Neural cell (in vitro differentiated cells): Measurements from ENCODE around the gene PLCB1. TPM values are rescaled to one million over a fixed set of nuclear protein-coding genes. Genes with fewer than 3 reads are reported as not detected.

ENCODE experiments used
- H2AFZ ChIP-seq: fragments of 200-600, 300-800 bp; sonication (generic), shearing (Covaris generic); 2 replicates; pipeline ENCODE4 v1.6.0; 2014; ENCODE audit warnings: low read depth, mild to moderate bottlenecking, antibody characterized with exemption, low read length, moderate library complexity
- H3F3A ChIP-seq: fragments of 200-600 bp; shearing (Covaris generic); 2 replicates; pipeline ENCODE4 v1.6.1; 2016; ENCODE audit warnings: mild to moderate bottlenecking, moderate library complexity, mixed read lengths, antibody characterized with exemption, low read length; ENCODE audit not compliant: insufficient read depth, poor library complexity, severe bottlenecking
- H3K27ac ChIP-seq: fragments of 200-600, 300-800 bp; sonication (generic), shearing (Covaris generic); 2 replicates; pipeline ENCODE4 v1.5.1; 2014; ENCODE audit warnings: mild to moderate bottlenecking, low read length, moderate library complexity
- H3K27me3 ChIP-seq: fragments of 300-800, 200-600 bp; sonication (generic), shearing (Covaris generic); 2 replicates; pipeline ENCODE4 v1.6.0; 2014; ENCODE audit warnings: mild to moderate bottlenecking, low read depth, low read length, moderate library complexity; ENCODE audit not compliant: insufficient read depth
- H3K36me3 ChIP-seq: fragments of 300-800, 200-600 bp; sonication (generic), shearing (Covaris generic); 2 replicates; pipeline ENCODE4 v1.5.1; 2014; ENCODE audit warnings: mild to moderate bottlenecking, antibody characterized with exemption, low read length, moderate library complexity; ENCODE audit not compliant: insufficient read depth
- H3K4me2 ChIP-seq: fragments of 300-800, 200-600 bp; sonication (generic), shearing (Covaris generic); 2 replicates; pipeline ENCODE4 v1.6.0; 2014; ENCODE audit warnings: mild to moderate bottlenecking, low read length
- H3K4me3 ChIP-seq: fragments of 300-800, 200-600 bp; sonication (generic), shearing (Covaris generic); 2 replicates; pipeline ENCODE4 v1.5.1; 2014; ENCODE audit warnings: mild to moderate bottlenecking, low read length, moderate library complexity
- H3K79me2 ChIP-seq: fragments of 200-600 bp; shearing (Covaris generic); replicated peaks from 2 replicates; pipeline ENCODE4 v1.6.0; 2014; ENCODE audit warnings: mild to moderate bottlenecking, low read length, moderate library complexity; ENCODE audit not compliant: insufficient read depth
- H3K9ac ChIP-seq: fragments of 300-800, 200-600 bp; sonication (generic), shearing (Covaris generic); 2 replicates; pipeline ENCODE4 v1.6.1; 2016; ENCODE audit warnings: mild to moderate bottlenecking, low read length, mixed read lengths
- H3K9me2 ChIP-seq: fragments of 200-600 bp; shearing (Covaris generic); 2 replicates; pipeline ENCODE4 v1.6.1; 2016; ENCODE audit warnings: mild to moderate bottlenecking, low read length, mixed read lengths; ENCODE audit not compliant: insufficient read depth
- H3K9me3 ChIP-seq: fragments of 200-600, 300-800 bp; sonication (generic), shearing (Covaris generic); 2 replicates; pipeline ENCODE4 v1.6.1; 2016; ENCODE audit warnings: mild to moderate bottlenecking, mixed run types, low read length, moderate library complexity, mixed read lengths
- H4K20me1 ChIP-seq: fragments of 200-600 bp; shearing (Covaris generic); 2 replicates; pipeline ENCODE4 v1.6.1; 2016; ENCODE audit warnings: mild to moderate bottlenecking, mixed run types; ENCODE audit not compliant: insufficient read depth
- EP300 ChIP-seq: fragments of 450-650 bp; conservative IDR thresholded peaks from 2 replicates; pipeline ENCODE4 v1.6.1; 2014; ENCODE audit warnings: antibody characterized with exemption, mild to moderate bottlenecking, moderate library complexity; ENCODE audit not compliant: poor library complexity, severe bottlenecking
- EZH2 ChIP-seq: fragments of 200-600, 300-800 bp; shearing (Covaris generic), sonication (generic); IDR thresholded peaks from 2 replicates; pipeline ENCODE4 v1.6.1; 2014; ENCODE audit warnings: antibody characterized with exemption, low read length, borderline replicate concordance, mild to moderate bottlenecking; ENCODE audit not compliant: insufficient read depth, poor library complexity, severe bottlenecking
- MXI1 ChIP-seq: fragments of 450-650 bp; conservative IDR thresholded peaks from 2 replicates; pipeline ENCODE4 v1.6.1; 2014; ENCODE audit warnings: antibody characterized with exemption, mild to moderate bottlenecking; ENCODE audit not compliant: poor library complexity, severe bottlenecking
- POLR2AphosphoS5 ChIP-seq: IDR thresholded peaks from 2 replicates; pipeline ENCODE4 v1.6.1; 2012
- RAD21 ChIP-seq: fragments of 450-650 bp; conservative IDR thresholded peaks from 2 replicates; pipeline ENCODE4 v1.6.1; 2014; ENCODE audit warnings: antibody characterized with exemption, mild to moderate bottlenecking, moderate library complexity
- SMC3 ChIP-seq: fragments of 450-650 bp; conservative IDR thresholded peaks from 2 replicates; pipeline ENCODE4 v1.6.1; 2014; ENCODE audit warnings: antibody characterized with exemption, mild to moderate bottlenecking, moderate library complexity; ENCODE audit not compliant: poor library complexity
- TAF1 ChIP-seq: IDR thresholded peaks from 2 replicates; pipeline ENCODE4 v1.6.1; 2012; ENCODE audit warnings: low read depth
- polyA plus RNA-seq: library from polyadenylated mRNA; depleted of rRNA; stranded (reverse); fragments of >200 nt; gene quantifications from 2 replicates; pipeline ENCODE4 v1.2.3, GENCODE V29; 2014
- TF ChIP-seq, protein P1 (sequence below): fragments of 450-650 bp; IDR thresholded peaks from 2 replicates; pipeline ENCODE4 v1.5.1; 2014; ENCODE audit warnings: antibody characterized with exemption, mild to moderate bottlenecking, moderate library complexity; ENCODE audit not compliant: poor library complexity, severe bottlenecking
- TF ChIP-seq, protein P2 (sequence below): IDR thresholded peaks from 2 replicates; pipeline ENCODE4 v1.6.1; 2012; ENCODE audit warnings: borderline replicate concordance

The PLCB1 gene
- polyA plus RNA-seq, 1 donor from 2014 or later = 11.4 TPM

DNA sequence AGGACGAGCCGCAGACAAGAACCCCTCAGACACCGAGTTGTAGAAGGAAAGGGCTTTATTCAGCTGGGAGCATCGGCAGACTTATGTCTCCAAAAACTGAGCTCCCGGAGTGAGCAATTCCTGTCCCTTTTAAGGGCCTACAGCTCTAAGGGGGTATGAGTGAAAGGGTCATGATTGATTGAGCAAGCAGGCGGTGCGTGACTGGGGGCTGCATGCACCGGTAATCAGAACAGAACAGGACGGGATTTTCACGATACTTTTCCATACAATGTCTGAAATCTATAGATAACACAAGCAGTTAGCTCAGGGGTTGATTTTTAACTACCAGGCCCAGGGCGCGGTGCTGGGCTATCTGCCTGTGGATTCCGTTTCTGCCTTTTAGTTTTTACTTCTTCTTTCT, 710.5 kb downstream of the PLCB1 start:
- Histone ChIP-seq H3K9ac (no peak overlapping the region), H3K27me3 (no peaks in the 10 kb centered on the region), H3K4me2 (no peak overlapping the region), H3K27ac (no peak overlapping the region), H3K4me3 (no peak overlapping the region), H4K20me1 (no peaks in the 10 kb centered on the region), H3K9me3 (no peaks in the 10 kb centered on the region), H2AFZ (no peak overlapping the region), H3K79me2 (no peaks in the 10 kb centered on the region), H3K9me2 (no peaks in the 10 kb centered on the region), H3F3A (no peaks in the 10 kb centered on the region), H3K36me3 (no peaks in the 10 kb centered on the region)
- no peak for TF ChIP-seq EZH2

DNA sequence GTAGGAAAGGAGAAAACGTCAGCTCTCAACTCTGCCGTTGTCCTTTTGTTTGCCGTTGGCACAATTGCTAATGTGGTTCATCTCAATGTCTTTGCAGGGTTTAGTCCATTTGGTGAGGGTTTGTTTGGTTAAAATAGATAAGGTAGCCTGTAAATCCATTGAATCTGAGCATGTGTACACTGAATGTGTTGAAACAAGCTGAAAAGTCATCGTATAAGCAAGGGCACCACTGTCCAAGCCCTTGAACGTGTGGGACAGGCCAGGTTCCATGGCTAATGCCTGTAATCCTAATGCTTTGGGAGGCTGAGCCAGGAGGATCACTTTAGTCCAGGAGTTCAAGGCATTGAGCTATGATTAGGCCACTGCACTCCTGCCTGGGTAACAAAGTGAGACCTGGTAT, 712.1 kb downstream of the PLCB1 start:
- H3K9me2 ChIP-seq = no peaks in the 10 kb centered on the region
- H3K79me2 ChIP-seq = no peaks in the 10 kb centered on the region
- H3K4me3 ChIP-seq = no peak overlapping the region
- no peak overlapping the region for H3K4me2 ChIP-seq
- H3K27ac ChIP-seq = no peak overlapping the region
- H2AFZ ChIP-seq = no peak overlapping the region
- no peaks in the 10 kb centered on the region for H3F3A ChIP-seq
- H3K9me3 ChIP-seq = no peaks in the 10 kb centered on the region
- no peaks in the 10 kb centered on the region for H3K27me3 ChIP-seq
- H4K20me1 ChIP-seq = no peaks in the 10 kb centered on the region
- TF ChIP-seq, protein P1, sequence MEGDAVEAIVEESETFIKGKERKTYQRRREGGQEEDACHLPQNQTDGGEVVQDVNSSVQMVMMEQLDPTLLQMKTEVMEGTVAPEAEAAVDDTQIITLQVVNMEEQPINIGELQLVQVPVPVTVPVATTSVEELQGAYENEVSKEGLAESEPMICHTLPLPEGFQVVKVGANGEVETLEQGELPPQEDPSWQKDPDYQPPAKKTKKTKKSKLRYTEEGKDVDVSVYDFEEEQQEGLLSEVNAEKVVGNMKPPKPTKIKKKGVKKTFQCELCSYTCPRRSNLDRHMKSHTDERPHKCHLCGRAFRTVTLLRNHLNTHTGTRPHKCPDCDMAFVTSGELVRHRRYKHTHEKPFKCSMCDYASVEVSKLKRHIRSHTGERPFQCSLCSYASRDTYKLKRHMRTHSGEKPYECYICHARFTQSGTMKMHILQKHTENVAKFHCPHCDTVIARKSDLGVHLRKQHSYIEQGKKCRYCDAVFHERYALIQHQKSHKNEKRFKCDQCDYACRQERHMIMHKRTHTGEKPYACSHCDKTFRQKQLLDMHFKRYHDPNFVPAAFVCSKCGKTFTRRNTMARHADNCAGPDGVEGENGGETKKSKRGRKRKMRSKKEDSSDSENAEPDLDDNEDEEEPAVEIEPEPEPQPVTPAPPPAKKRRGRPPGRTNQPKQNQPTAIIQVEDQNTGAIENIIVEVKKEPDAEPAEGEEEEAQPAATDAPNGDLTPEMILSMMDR = no peak
- H3K36me3 ChIP-seq = no peaks in the 10 kb centered on the region
- H3K9ac ChIP-seq = no peak overlapping the region

DNA sequence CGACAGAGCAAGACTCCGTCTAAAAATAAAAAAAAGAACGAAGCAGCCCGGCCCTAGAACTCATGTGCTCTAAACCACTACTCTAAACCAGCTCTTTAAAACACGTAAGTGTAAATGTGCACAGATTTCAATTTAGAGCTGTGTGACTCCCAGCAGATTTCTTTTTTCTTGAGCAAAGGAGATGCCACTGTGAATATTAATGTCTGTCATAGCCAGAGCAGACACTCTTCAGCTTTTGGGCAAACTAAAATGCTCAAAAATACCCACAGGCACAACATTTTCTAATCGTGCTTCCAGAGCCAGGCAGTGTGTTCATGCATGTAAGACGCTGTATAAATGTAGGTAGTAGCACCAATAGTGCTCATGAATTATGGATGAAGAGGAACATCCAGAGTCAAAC, 717.9 kb downstream of the PLCB1 start:
- Histone ChIP-seq H3K9me2 (no peaks in the 10 kb centered on the region), H3K4me2 (no peak overlapping the region), H3K27ac (no peak overlapping the region), H3K9me3 (no peaks in the 10 kb centered on the region), H3K79me2 (no peaks in the 10 kb centered on the region), H2AFZ (no peak overlapping the region), H3K9ac (no peak overlapping the region), H3K4me3 (no peak overlapping the region), H3K27me3 (no peaks in the 10 kb centered on the region), H3F3A (no peaks in the 10 kb centered on the region), H4K20me1 (no peaks in the 10 kb centered on the region), H3K36me3 (no peaks in the 10 kb centered on the region)
- TF ChIP-seq EZH2 (no peak), EP300 (no peak), MXI1 (no peak), RAD21 (no peak), TAF1 (no peak), SMC3 (no peak), POLR2AphosphoS5 (no peak)
- TF ChIP-seq, protein P2, sequence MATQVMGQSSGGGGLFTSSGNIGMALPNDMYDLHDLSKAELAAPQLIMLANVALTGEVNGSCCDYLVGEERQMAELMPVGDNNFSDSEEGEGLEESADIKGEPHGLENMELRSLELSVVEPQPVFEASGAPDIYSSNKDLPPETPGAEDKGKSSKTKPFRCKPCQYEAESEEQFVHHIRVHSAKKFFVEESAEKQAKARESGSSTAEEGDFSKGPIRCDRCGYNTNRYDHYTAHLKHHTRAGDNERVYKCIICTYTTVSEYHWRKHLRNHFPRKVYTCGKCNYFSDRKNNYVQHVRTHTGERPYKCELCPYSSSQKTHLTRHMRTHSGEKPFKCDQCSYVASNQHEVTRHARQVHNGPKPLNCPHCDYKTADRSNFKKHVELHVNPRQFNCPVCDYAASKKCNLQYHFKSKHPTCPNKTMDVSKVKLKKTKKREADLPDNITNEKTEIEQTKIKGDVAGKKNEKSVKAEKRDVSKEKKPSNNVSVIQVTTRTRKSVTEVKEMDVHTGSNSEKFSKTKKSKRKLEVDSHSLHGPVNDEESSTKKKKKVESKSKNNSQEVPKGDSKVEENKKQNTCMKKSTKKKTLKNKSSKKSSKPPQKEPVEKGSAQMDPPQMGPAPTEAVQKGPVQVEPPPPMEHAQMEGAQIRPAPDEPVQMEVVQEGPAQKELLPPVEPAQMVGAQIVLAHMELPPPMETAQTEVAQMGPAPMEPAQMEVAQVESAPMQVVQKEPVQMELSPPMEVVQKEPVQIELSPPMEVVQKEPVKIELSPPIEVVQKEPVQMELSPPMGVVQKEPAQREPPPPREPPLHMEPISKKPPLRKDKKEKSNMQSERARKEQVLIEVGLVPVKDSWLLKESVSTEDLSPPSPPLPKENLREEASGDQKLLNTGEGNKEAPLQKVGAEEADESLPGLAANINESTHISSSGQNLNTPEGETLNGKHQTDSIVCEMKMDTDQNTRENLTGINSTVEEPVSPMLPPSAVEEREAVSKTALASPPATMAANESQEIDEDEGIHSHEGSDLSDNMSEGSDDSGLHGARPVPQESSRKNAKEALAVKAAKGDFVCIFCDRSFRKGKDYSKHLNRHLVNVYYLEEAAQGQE = no peak
- TF ChIP-seq, protein P1 = no peak
